Transverse colon (tissue), 4 donors: ENCODE measurements around the gene DNAH2. TPM values are rescaled to one million over a fixed set of nuclear protein-coding genes. Genes with fewer than 3 reads are reported as not detected.
A peak's percentile ranks its signal among the peaks of the same experiment; 100 is the strongest.

Experiments used
- DNase-seq: peaks from one replicate; pipeline ENCODE4 v3.0.0-alpha.2; 2019
- H3K27ac ChIP-seq, 4 donors: fragments of 200-600 bp; sonication (generic); 2 replicates each; pipeline ENCODE4 v1.5.1; 2016 to 2018; ENCODE audit warnings: inconsistent platforms in 4 of 4
- H3K27me3 ChIP-seq: fragments of 200-600 bp; sonication (generic); 2 replicates; pipeline ENCODE4 v1.5.1; 2017; ENCODE audit warnings: inconsistent platforms
- H3K36me3 ChIP-seq, 4 donors: fragments of 200-600 bp; sonication (generic); 2 replicates each; pipeline ENCODE4 v1.5.1; 2017 to 2019; ENCODE audit warnings: inconsistent platforms in 4 of 4
- H3K4me1 ChIP-seq, 4 donors: fragments of 200-600 bp; sonication (generic); 2 replicates each; pipeline ENCODE4 v1.5.1; 2017 to 2020; ENCODE audit warnings: inconsistent platforms in 4 of 4
- H3K4me3 ChIP-seq, 4 donors: fragments of 200-600 bp; sonication (generic); 1 replicate in 1 of 4; 2 replicates in 3 of 4; pipeline versions ENCODE4 v1.5.1 to v1.6.1; 2017 to 2019; ENCODE audit warnings: inconsistent platforms in 4 of 4
- H3K9me3 ChIP-seq, 2 donors: fragments of 200-600 bp; sonication (generic); 2 replicates each; pipeline ENCODE4 v1.5.1; 2017 to 2019; ENCODE audit warnings: inconsistent platforms in 2 of 2
- EP300 ChIP-seq: sonication (generic); formaldehyde crosslinking; IDR thresholded peaks from one replicate; pipeline ENCODE4 v1.6.1; 2017; ENCODE audit warnings: antibody characterized with exemption, low read depth
- POLR2A ChIP-seq: fragments of 450-650 bp; IDR thresholded peaks from one replicate; pipeline ENCODE4 v1.6.1; 2016; ENCODE audit warnings: antibody characterized with exemption, mild to moderate bottlenecking, moderate library complexity
- POLR2AphosphoS5 ChIP-seq, 3 donors: sonication (generic); formaldehyde crosslinking; IDR thresholded peaks; one replicate each; pipeline ENCODE4 v1.6.1; 2016; ENCODE audit warnings: antibody characterized with exemption in 3 of 3
- WGBS, 2 donors: methylation state at CpG; one replicate each; pipeline ENCODE4 v1.1.5; 2018; ENCODE audit warnings: low coverage in 1 of 2; 5-methylcytosine and 5-hydroxymethylcytosine counted together
- in situ Hi-C, 4 donors: fragments of 200-750 bp; cut with MboI; loops; one replicate each; pipeline versions ENCODE4 v1.15.0 to v1.15.1; 2017; ENCODE audit warnings: low sequenced_read_pairs in 3 of 4, low pct_ligation_motif_present in 1 of 4, low pct_unique_long_range_greater_than_20kb in 1 of 4
- intact Hi-C: fragments of 100-400 bp; cut with DNase I; formaldehyde crosslinking; loops from one replicate; pipeline ENCODE4 v1.15.1; 2023; ENCODE audit warnings: low total_unique reads
- total RNA-seq, 4 donors: library from RNA; depleted of rRNA; stranded (reverse); fragments of >200 nt; gene quantifications; one replicate each; pipeline ENCODE4 v1.1.0, GENCODE V29; 2016
- TF ChIP-seq, protein P1 (sequence below), 5 experiments: fragments of 200-600 bp in 3 of 5; fragments of 450-650 bp in 2 of 5; sonication (generic) in 3 of 5; IDR thresholded peaks; 1 replicate in 2 of 5; 2 replicates in 3 of 5; pipeline ENCODE4 v1.5.1; 2016 to 2017; ENCODE audit warnings: antibody characterized with exemption in 5 of 5, inconsistent platforms in 3 of 5, mild to moderate bottlenecking in 2 of 5, moderate library complexity in 1 of 5

Gene DNAH2
- total RNA-seq, 4 donors from 2014 or later = under 0.01 to 0.55 (median 0.18) TPM

DNA sequence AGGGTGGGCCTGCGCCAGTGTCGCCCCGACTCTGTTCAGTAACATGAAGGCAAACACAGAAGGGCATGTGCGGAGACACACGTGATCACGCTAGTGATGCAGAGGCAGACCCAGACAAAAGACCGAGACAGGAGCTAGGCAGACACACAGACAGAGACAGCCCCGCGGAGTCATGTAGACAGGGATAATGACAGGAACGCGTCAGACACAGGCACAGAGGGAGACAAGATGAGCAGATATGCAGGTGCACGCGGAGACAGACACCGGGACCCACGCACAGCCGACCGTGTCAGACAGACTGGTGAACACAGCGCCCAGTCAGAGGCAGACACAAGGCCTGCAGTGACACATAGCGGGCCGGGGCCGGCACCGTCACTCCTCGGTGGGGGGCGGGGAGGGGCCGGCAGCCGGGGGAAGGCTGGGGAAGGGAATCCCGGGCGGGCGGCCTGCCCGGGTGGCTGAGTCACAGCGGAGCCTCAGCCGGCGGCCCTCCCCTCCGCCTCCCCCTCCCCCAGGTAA lies 123.9 kb downstream of the DNAH2 start:
- Histone ChIP-seq H3K4me1 (peaks cover 44 to 81% (median 56%) of the 10 kb centered on the region in 4 donors), H3K27ac (peak overlapping the region; percentile 97 to 99 (median 99)), H3K27me3 (no peaks in the 10 kb centered on the region), H3K4me3 (peak overlapping the region; percentile 45 to 78 (median 59)), H3K36me3 (peaks cover 0 to 10% (median 5%) of the 10 kb centered on the region in 4 donors), H3K9me3 (no peaks in the 10 kb centered on the region)
- peak; percentile 47 to 62 (median 49) for TF ChIP-seq POLR2AphosphoS5 (IDR thresholded peaks at IDR 0.05)
- peak; percentile 46 for TF ChIP-seq POLR2A
- no peak for TF ChIP-seq EP300
- TF ChIP-seq, protein P1, sequence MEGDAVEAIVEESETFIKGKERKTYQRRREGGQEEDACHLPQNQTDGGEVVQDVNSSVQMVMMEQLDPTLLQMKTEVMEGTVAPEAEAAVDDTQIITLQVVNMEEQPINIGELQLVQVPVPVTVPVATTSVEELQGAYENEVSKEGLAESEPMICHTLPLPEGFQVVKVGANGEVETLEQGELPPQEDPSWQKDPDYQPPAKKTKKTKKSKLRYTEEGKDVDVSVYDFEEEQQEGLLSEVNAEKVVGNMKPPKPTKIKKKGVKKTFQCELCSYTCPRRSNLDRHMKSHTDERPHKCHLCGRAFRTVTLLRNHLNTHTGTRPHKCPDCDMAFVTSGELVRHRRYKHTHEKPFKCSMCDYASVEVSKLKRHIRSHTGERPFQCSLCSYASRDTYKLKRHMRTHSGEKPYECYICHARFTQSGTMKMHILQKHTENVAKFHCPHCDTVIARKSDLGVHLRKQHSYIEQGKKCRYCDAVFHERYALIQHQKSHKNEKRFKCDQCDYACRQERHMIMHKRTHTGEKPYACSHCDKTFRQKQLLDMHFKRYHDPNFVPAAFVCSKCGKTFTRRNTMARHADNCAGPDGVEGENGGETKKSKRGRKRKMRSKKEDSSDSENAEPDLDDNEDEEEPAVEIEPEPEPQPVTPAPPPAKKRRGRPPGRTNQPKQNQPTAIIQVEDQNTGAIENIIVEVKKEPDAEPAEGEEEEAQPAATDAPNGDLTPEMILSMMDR (IDR thresholded peaks at IDR 0.05) = peak in 1 of 5 experiments; percentile 2
- intact Hi-C loops (loop anchor here (5.0 kb wide), 1 partner anchor 599 kb away; the partner anchor contains the start of gene GABARAP), in situ Hi-C loops (no loop called here)
- 0 to 10% methylated on average over 3 to 20 of the region's 34 CpGs for WGBS, 2 donors
- peak; percentile 87 for DNase-seq

DNA sequence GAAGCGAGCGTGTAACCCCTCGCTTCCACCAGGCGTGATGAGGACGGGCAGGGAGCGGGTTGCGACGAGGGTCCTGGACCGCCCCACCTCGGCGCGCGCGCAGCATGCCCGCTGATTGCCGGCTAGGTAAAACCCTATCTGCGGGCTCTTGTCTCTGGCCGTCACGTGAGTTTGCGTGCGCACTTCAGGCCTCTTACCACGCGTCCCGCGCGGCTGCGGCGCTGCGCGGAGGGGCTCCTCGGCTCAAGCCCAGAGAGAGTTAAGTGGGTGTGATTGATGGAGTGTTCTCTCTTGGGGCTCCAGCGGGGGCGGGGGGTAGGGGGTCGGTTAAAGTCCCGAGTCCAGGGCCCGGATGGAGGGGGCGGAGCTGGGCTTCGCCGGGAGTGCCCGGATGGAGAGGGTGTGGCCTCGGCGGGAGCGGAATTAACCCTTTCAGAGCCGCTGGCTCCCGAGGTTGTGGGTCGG lies 124.4 kb downstream of the DNAH2 start:
- intact Hi-C loops (loop anchor here (2.0 to 5.0 kb wide), 2 partner anchors 15 to 600 kb away; partner anchors contain the start of genes GABARAP and NAA38), in situ Hi-C loops (no loop called here)
- WGBS, 2 donors = 0% methylated on average over 46 of the region's 46 CpGs; no CpG with 5 or more reads in 1 of the 2 donors
- Histone ChIP-seq H3K27ac (peak overlapping the region; percentile 97 to 99 (median 99)), H3K36me3 (peaks cover 0 to 15% (median 6%) of the 10 kb centered on the region in 4 donors), H3K9me3 (no peaks in the 10 kb centered on the region), H3K4me1 (peaks cover 41 to 76% (median 51%) of the 10 kb centered on the region in 4 donors), H3K4me3 (peak overlapping the region; percentile 45 to 78 (median 59)), H3K27me3 (no peaks in the 10 kb centered on the region)
- DNase-seq = peak; percentile 92
- TF ChIP-seq POLR2A = no peak
- TF ChIP-seq, protein P1 (IDR thresholded peaks at IDR 0.05) = peak in 1 of 5 experiments; percentile 1
- TF ChIP-seq POLR2AphosphoS5 (IDR thresholded peaks at IDR 0.05) = peak in 2 of 3 donors; percentile 18 to 20

DNA sequence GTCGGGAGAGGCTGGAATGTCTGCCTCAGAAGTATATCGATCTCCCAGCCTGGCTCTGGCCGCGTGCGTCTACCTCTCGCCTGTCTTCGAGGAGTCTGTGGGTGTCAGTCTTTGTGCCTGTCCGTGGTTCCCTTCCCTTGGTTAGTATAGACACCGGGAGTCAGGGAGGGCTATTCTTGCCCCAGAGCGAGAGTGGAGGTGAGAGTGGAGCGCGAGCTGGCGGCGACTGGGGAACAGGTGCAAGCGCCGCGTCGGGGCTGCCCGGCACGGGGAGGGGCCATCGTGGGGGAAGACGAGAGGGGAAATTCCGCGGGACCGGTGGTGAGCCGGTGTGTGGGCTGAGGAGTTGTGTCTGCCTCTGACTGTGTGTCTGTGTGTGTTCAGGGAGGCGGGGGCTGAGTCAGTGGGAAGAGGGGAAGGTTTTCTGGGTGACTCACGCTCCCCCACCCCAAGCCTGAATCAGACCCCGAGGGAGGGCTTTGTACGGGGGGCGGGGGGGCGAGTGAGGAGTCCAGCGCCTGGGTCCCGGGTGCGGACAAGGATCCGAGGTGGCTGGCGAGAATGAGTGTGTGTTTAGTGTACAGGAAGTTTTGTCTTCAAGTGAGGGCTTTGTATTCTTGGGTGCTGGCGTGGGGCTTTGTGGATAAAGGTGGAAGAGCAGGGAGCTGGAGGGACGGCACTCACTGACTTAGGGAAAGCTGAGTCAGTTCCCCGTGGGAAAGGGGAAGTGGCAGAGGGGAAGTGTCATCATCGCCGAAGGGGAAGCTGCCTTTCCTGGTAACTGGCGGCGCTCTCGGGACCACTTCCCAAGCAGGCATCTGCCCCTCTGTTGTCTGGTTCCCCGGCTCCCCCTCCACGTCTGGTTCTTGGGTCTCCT lies 125.1 kb downstream of the DNAH2 start:
- H3K27me3 ChIP-seq = no peaks in the 10 kb centered on the region
- H3K4me1 ChIP-seq = peaks cover 35 to 69% (median 44%) of the 10 kb centered on the region in 4 donors
- WGBS, 2 donors = 0 to 1% methylated on average over 24 to 47 of the region's 47 CpGs
- intact Hi-C loops (loop anchor here (2.0 to 5.0 kb wide), 2 partner anchors 14 to 600 kb away; partner anchors contain the start of genes GABARAP and NAA38), in situ Hi-C loops (no loop called here)
- H3K36me3 ChIP-seq = peaks cover 0 to 22% (median 6%) of the 10 kb centered on the region in 4 donors
- DNase-seq = peak; percentile 82
- H3K4me3 ChIP-seq = peak overlapping the region; percentile 45 to 78 (median 59)
- peak overlapping the region; percentile 97 to 99 (median 99) for H3K27ac ChIP-seq
- TF ChIP-seq POLR2AphosphoS5 (IDR thresholded peaks at IDR 0.05) = peak; percentile 56 to 71 (median 58)
- TF ChIP-seq POLR2A = peak; percentile 61
- TF ChIP-seq, protein P1 (IDR thresholded peaks at IDR 0.05) = no peak
- TF ChIP-seq EP300 = peak; percentile 65
- H3K9me3 ChIP-seq = no peaks in the 10 kb centered on the region

DNA sequence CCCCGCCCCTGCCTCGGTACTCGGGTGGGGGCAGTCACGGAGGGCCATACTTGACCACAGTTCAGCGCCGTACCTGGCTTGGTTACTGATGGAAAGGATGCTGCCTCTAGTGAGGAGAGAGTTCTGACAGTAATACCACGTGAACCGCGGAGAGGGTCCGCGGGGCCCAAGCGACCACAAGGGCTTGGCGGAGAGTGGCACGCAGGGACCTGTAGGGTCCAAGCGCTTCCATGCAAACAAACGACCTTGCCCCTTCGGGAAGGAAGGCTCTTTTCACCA lies 125.7 kb downstream of the DNAH2 start:
- peaks cover 0 to 26% (median 6%) of the 10 kb centered on the region in 4 donors for H3K36me3 ChIP-seq
- in situ Hi-C loops (no loop called here), intact Hi-C loops (loop anchor here (2.0 to 5.0 kb wide), 2 partner anchors 14 to 601 kb away; partner anchors contain the start of genes GABARAP and NAA38)
- H3K27ac ChIP-seq = peak overlapping the region; percentile 97 to 99 (median 99)
- H3K4me1 ChIP-seq = peaks cover 32 to 64% (median 41%) of the 10 kb centered on the region in 4 donors
- H3K4me3 ChIP-seq = peak overlapping the region; percentile 45 to 78 (median 59)
- no peaks in the 10 kb centered on the region for H3K9me3 ChIP-seq
- DNase-seq = no peak
- WGBS, 2 donors = 1% methylated on average over 17 of the region's 17 CpGs; no CpG with 5 or more reads in 1 of the 2 donors
- no peak for TF ChIP-seq POLR2A
- TF ChIP-seq EP300 = no peak
- TF ChIP-seq, protein P1 (IDR thresholded peaks at IDR 0.05) = no peak
- no peak for TF ChIP-seq POLR2AphosphoS5 (IDR thresholded peaks at IDR 0.05)
- H3K27me3 ChIP-seq = no peaks in the 10 kb centered on the region
